B cell (primary cell): ENCODE results near the gene TP53BP2. TPM values are rescaled to one million over a fixed set of nuclear protein-coding genes. Genes with fewer than 3 reads are reported as not detected.
"Not testable (repeated sequence)": the region's sequence is repeated elsewhere in the genome, so short reads cannot be mapped to it uniquely, and the experiment has no call there.

ENCODE experiments used
- ATAC-seq: fragments of 200-7000 bp; cut with Tn5 transposase; one replicate; pipeline ENCODE4 v1.10.0; 2021; ENCODE audit warnings: low read depth, mild to moderate bottlenecking, moderate number of reproducible peaks, moderate library complexity
- CTCF ChIA-PET: fragments of 350-600 bp; sonication (Branson Sonifier 250); formaldehyde crosslinking; loops from one replicate; lab custom pipeline; 2021; ENCODE audit warnings: antibody characterized with exemption, inconsistent platforms; lab: Charles Lee
- POLR2A ChIA-PET: fragments of 350-600 bp; sonication (Branson Sonifier 250); formaldehyde crosslinking; loops from one replicate; lab custom pipeline; 2021; ENCODE audit warnings: antibody characterized with exemption; lab: Charles Lee
- DNase-seq: peaks from one replicate; pipeline ENCODE4 v3.0.0; 2013
- H2AFZ ChIP-seq: 2 replicates; pipeline ENCODE4 v1.6.1; 2012; ENCODE audit warnings: mild to moderate bottlenecking, low read depth, low read length; ENCODE audit not compliant: insufficient read depth, poor library complexity, severe bottlenecking
- H3K27ac ChIP-seq, 2 donors: 1 replicate in 1 of 2; 2 replicates in 1 of 2; pipeline ENCODE4 v1.5.1; 2012 to 2013; ENCODE audit warnings: low read length in 2 of 2, mild to moderate bottlenecking in 2 of 2, moderate library complexity in 1 of 2
- H3K27me3 ChIP-seq, 4 experiments: fragments of 200-600 bp in 1 of 4; sonication (generic) in 1 of 4; replicated peaks in 1 of 4; 1 replicate in 2 of 4; 2 replicates in 2 of 4; pipeline versions ENCODE4 v1.6.1 to v1.7.0; 2013 to 2016; ENCODE audit warnings: low read length in 3 of 4, mild to moderate bottlenecking in 2 of 4, mixed read lengths in 1 of 4, moderate library complexity in 1 of 4; ENCODE audit not compliant: insufficient read depth in 4 of 4, control insufficient read depth in 3 of 4; ENCODE audit errors: control extremely low read depth in 1 of 4
- H3K36me3 ChIP-seq, 2 experiments: replicated peaks in 1 of 2; 1 replicate in 1 of 2; 2 replicates in 1 of 2; pipeline versions ENCODE4 v1.6.1 to v1.7.1; 2013; ENCODE audit warnings: low read length in 1 of 2; ENCODE audit not compliant: insufficient read depth in 2 of 2, control insufficient read depth in 1 of 2; ENCODE audit errors: control extremely low read depth in 1 of 2, extremely low read depth in 1 of 2
- H3K4me1 ChIP-seq, 2 donors: fragments of 200-600 bp in 1 of 2; sonication (generic) in 1 of 2; 1 replicate in 1 of 2; 2 replicates in 1 of 2; pipeline versions ENCODE4 v1.5.1 to v1.6.1; 2013 to 2017; ENCODE audit warnings: low read length in 2 of 2; ENCODE audit not compliant: control insufficient read depth in 2 of 2, insufficient read depth in 2 of 2
- H3K4me2 ChIP-seq: replicated peaks from 2 replicates; pipeline ENCODE3; 2012; ENCODE audit warnings: mild to moderate bottlenecking, low read depth, low read length; ENCODE audit not compliant: poor library complexity, severe bottlenecking
- H3K4me3 ChIP-seq, 5 experiments: fragments of 200-600 bp in 1 of 5; sonication (generic) in 1 of 5; 1 replicate in 3 of 5; 2 replicates in 2 of 5; pipeline versions ENCODE4 v1.5.1 to v1.7.0; 2011 to 2016; ENCODE audit warnings: low read length in 4 of 5, mild to moderate bottlenecking in 4 of 5, low read depth in 2 of 5, control low read depth in 1 of 5, moderate library complexity in 1 of 5; ENCODE audit not compliant: insufficient read depth in 1 of 5; ENCODE audit errors: control extremely low read depth in 1 of 5, extremely low read depth in 1 of 5
- H3K79me2 ChIP-seq: fragments of 200-600 bp; sonication (generic); one replicate; pipeline ENCODE4 v1.6.0; 2016; ENCODE audit warnings: low read length; ENCODE audit not compliant: control insufficient read depth, insufficient read depth
- H3K9ac ChIP-seq: fragments of 200-600 bp; sonication (generic); 2 replicates; pipeline ENCODE4 v1.6.1; 2017; ENCODE audit warnings: mild to moderate bottlenecking, low read length, moderate library complexity
- H3K9me3 ChIP-seq, 3 donors: one replicate each; pipeline versions ENCODE4 v1.6.1 to v1.7.1; 2013; ENCODE audit warnings: low read length in 2 of 3; ENCODE audit not compliant: control insufficient read depth in 2 of 3, insufficient read depth in 1 of 3; ENCODE audit errors: control extremely low read depth in 1 of 3
- H4K20me1 ChIP-seq: 2 replicates; pipeline ENCODE4 v1.6.0; 2012; ENCODE audit warnings: mild to moderate bottlenecking, low read length; ENCODE audit not compliant: insufficient read depth, control insufficient read depth, poor library complexity, severe bottlenecking
- H3K27ac Mint-ChIP-seq: one replicate; pipeline ENCODE4 v1.8.0; 2021; ENCODE audit warnings: mixed read lengths
- H3K27me3 Mint-ChIP-seq: one replicate; pipeline ENCODE4 v1.8.0; 2021; ENCODE audit warnings: mixed read lengths
- H3K4me1 Mint-ChIP-seq: one replicate; pipeline ENCODE4 v1.8.0; 2021; ENCODE audit warnings: mixed read lengths
- H3K4me3 Mint-ChIP-seq: one replicate; pipeline ENCODE4 v1.8.0; 2021; ENCODE audit warnings: mixed read lengths
- H3K9me3 Mint-ChIP-seq: one replicate; pipeline ENCODE4 v1.8.0; 2022; ENCODE audit warnings: mixed read lengths; ENCODE audit not compliant: insufficient read depth
- EZH2 ChIP-seq: IDR thresholded peaks from 2 replicates; pipeline ENCODE4 v1.6.1; 2012; ENCODE audit warnings: borderline replicate concordance, low read depth, mild to moderate bottlenecking, moderate library complexity, low read length; ENCODE audit not compliant: insufficient read depth, poor library complexity, severe bottlenecking
- WGBS: methylation state at CpG from one replicate; pipeline ENCODE4 v1.1.5; 2013; ENCODE audit warnings: missing lambda C conversion rate; ENCODE audit not compliant: insufficient coverage; 5-methylcytosine and 5-hydroxymethylcytosine counted together
- intact Hi-C: fragments of 100-400 bp; cut with micrococcal nuclease; formaldehyde crosslinking; loops from one replicate; pipeline ENCODE4 v1.10.0; 2022
- polyA plus RNA-seq: library from polyadenylated mRNA; depleted of rRNA; stranded (reverse); fragments of >200 nt; gene quantifications from 2 replicates; pipeline ENCODE4 v1.2.3, GENCODE V29; 2012
- total RNA-seq, 2 donors: library from RNA; stranded (reverse); fragments of 120-200 nt in 1 of 2; gene quantifications; 1 replicate in 1 of 2; 2 replicates in 1 of 2; pipeline versions ENCODE4 v1.2.3 to v1.2.4, GENCODE V29; 2013 to 2022
- TF ChIP-seq, protein P1 (sequence below): fragments of 200-600 bp; IDR thresholded peaks from one replicate; pipeline ENCODE4 v1.8.0; 2022; ENCODE audit warnings: antibody characterized with exemption, mild to moderate bottlenecking

Gene TP53BP2
- total and polyA plus RNA-seq, 2 donors (not counting 1 experiment from before 2014, with no cell fraction given) = 10.8 to 40.0 TPM

DNA sequence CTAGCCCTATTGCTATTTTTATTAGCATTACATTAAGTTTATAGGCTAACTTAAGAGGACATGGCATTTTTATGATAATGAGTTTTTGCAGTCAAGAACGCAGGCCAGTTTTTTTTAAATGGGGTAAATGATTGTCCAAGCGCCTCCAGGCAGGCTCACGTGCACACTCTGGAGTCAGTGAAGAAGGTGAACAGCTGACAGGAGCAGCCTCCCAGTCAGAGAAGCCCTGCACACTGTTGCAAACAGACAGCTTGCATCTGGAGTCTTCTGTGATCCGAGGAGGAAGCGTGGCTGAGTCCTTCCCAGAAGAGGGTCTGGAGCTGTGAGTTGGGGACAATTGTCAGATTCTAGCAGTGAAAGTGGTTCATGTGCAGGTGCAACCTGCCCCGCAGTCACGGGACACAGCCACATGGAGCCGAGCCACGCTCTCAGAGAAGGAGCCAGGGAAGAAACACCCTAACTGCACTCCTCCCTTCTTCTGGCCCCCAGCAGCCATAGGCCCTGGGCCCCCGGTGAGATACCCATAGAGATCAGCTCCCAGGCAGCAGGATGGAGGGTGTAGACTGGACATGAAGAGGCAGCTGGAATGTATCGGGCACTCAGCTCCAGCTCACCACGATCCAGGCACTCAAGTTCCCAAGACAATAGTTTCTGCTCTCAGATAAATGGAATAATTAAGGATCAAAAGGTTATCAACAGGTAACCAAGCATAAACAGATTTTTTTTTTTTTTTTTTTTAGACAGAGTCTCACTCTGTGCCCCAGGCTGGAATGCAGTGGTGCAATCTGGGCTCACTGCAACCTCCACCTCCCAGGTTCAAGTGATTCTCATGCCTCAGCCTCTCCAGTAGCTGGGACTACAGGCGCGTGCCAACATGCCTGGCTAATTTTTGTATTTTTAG, 107.0 kb downstream of the TP53BP2 start:
- Mint-ChIP-seq H3K9me3 (no peaks in the 10 kb centered on the region), H3K4me1 (no peaks in the 10 kb centered on the region)

DNA sequence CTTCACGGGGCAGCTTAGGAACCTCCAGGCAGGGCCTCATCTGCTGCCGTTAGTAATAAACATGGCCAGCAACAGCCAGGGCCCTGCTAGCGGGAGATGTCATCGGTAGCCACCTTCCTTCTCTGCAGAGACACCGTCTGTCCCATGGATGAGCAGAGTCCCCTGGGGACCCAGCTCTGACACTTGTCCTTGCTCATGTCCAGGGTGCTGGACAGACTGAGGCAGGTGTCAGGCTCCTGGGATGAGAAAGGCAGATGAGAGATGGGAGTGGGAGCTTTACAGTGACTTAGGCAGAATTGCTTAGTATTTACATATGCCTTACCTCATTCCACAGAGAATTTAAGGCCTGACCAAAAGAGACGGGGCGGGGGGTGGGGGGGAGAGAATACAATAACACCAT, 108.4 kb downstream of the TP53BP2 start:
- H3K79me2 ChIP-seq = peaks cover 5% of the 10 kb centered on the region
- no peaks in the 10 kb centered on the region for H3K27me3 Mint-ChIP-seq
- DNase-seq (no peak), ATAC-seq (no peak)
- H3K27me3 ChIP-seq = no peaks in the 10 kb centered on the region
- no peak overlapping the region for H3K9ac ChIP-seq
- H3K4me3 Mint-ChIP-seq = no peak overlapping the region
- 97% methylated on average over 5 of the region's 7 CpGs for WGBS
- H3K9me3 ChIP-seq = no peaks in the 10 kb centered on the region
- no peak overlapping the region for H2AFZ ChIP-seq
- no peak for TF ChIP-seq EZH2
- TF ChIP-seq, protein P1, sequence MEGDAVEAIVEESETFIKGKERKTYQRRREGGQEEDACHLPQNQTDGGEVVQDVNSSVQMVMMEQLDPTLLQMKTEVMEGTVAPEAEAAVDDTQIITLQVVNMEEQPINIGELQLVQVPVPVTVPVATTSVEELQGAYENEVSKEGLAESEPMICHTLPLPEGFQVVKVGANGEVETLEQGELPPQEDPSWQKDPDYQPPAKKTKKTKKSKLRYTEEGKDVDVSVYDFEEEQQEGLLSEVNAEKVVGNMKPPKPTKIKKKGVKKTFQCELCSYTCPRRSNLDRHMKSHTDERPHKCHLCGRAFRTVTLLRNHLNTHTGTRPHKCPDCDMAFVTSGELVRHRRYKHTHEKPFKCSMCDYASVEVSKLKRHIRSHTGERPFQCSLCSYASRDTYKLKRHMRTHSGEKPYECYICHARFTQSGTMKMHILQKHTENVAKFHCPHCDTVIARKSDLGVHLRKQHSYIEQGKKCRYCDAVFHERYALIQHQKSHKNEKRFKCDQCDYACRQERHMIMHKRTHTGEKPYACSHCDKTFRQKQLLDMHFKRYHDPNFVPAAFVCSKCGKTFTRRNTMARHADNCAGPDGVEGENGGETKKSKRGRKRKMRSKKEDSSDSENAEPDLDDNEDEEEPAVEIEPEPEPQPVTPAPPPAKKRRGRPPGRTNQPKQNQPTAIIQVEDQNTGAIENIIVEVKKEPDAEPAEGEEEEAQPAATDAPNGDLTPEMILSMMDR = no peak
- no peaks in the 10 kb centered on the region for H3K4me1 ChIP-seq
- H3K27ac ChIP-seq = no peak overlapping the region
- no peak overlapping the region for H3K27ac Mint-ChIP-seq
- H3K4me1 Mint-ChIP-seq = no peaks in the 10 kb centered on the region
- ChIA-PET POLR2A (no interaction called here), CTCF (interaction anchor here (1.4 to 1.7 kb wide), 2 partner anchors 12 to 39 kb away, joined by 4 to 10 read pairs; no protein-coding TSS in a partner anchor)
- no peaks in the 10 kb centered on the region for H3K9me3 Mint-ChIP-seq
- H3K4me2 ChIP-seq = no peak overlapping the region
- intact Hi-C loops = no loop called here
- no peak overlapping the region for H3K4me3 ChIP-seq
- no peaks in the 10 kb centered on the region for H3K36me3 ChIP-seq
- H4K20me1 ChIP-seq = no peaks in the 10 kb centered on the region

More for the DNA sequence above, 107.0 kb downstream of the TP53BP2 start:
- H3K4me3 Mint-ChIP-seq = no peak overlapping the region
- no peak overlapping the region for H3K4me3 ChIP-seq
- no peaks in the 10 kb centered on the region for H3K36me3 ChIP-seq
- POLR2A ChIA-PET = no interaction called here
- WGBS = 91% methylated on average over 9 of the region's 14 CpGs
- TF ChIP-seq EZH2 = no peak
- TF ChIP-seq, protein P1 = no peak
- no peak overlapping the region for H3K4me2 ChIP-seq
- H3K4me1 ChIP-seq = no peaks in the 10 kb centered on the region
- DNase-seq (no peak), ATAC-seq (no peak)
- no peaks in the 10 kb centered on the region for H3K79me2 ChIP-seq
- H3K27me3 ChIP-seq = no peaks in the 10 kb centered on the region
- intact Hi-C loops = no loop called here
- H3K9me3 ChIP-seq = no peaks in the 10 kb centered on the region
- no peak overlapping the region for H3K27ac Mint-ChIP-seq
- no peak overlapping the region for H3K27ac ChIP-seq
- CTCF ChIA-PET = interaction anchor here (0.6 to 4.0 kb wide), 4 partner anchors 11 to 751 kb away, joined by 3 to 23 read pairs (median 7); no protein-coding TSS in a partner anchor
- H3K9ac ChIP-seq = no peak overlapping the region
- no peak overlapping the region for H2AFZ ChIP-seq
- H4K20me1 ChIP-seq = no peaks in the 10 kb centered on the region
- no peaks in the 10 kb centered on the region for H3K27me3 Mint-ChIP-seq

DNA sequence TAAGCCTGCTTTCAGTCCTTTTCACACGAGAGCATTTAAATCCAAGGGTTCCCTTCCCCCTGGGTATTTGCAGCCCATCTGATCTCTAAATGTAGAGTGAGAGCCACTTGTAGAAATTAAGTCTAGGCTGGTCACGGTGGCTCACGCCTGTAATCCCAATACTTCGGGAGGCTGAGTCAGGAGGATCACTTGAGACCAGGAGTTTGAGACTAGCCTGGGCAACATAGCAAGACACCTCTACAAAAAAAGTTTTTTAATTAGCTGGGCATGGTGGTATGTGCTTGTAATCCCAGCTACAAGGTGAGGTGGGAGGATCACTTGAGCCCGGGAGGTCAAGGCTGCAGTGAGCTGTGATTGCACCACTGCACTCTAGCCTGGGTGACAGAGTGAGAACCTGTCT, 109.1 kb downstream of the TP53BP2 start:
- CTCF ChIA-PET = interaction anchor here (1.7 kb wide), 1 partner anchor 13 kb away, joined by 10 read pairs; no protein-coding TSS in a partner anchor

More for the DNA sequence above, 109.1 kb downstream of the TP53BP2 start:
- H3K9me3 Mint-ChIP-seq, H3K36me3 ChIP-seq, H3K27ac Mint-ChIP-seq, H4K20me1 ChIP-seq, H3K4me2 ChIP-seq, H3K4me1 Mint-ChIP-seq, H3K27me3 ChIP-seq, DNase-seq, intact Hi-C loops, H3K4me3 Mint-ChIP-seq, ATAC-seq, H3K9me3 ChIP-seq, H3K4me3 ChIP-seq, H2AFZ ChIP-seq, H3K27me3 Mint-ChIP-seq, POLR2A ChIA-PET, H3K4me1 ChIP-seq, H3K79me2 ChIP-seq, H3K9ac ChIP-seq, H3K27ac ChIP-seq: not testable (repeated sequence)
- 93% methylated on average over 3 of the region's 5 CpGs for WGBS
